ENCODE measurements around the gene TMEM94. TPM values are rescaled to one million over a fixed set of nuclear protein-coding genes. Genes with fewer than 3 reads are reported as not detected.

TMEM94 gene
- total and polyA plus RNA-seq, 2 of the 13 experiments (the other 11 are each of a cell fraction or from before 2014, with no cell fraction given): 32.6 to 134 TPM

- TF ChIP-seq ZBTB25 (CRISPR knock-in tag; IDR thresholded peaks at IDR 0.05): no peak
- TF ChIP-seq RBM39 (IDR thresholded peaks at IDR 0.05; ENCODE audit: low read depth, low read length, poor library complexity, severe bottlenecking): peak; percentile 47
- no peak for TF ChIP-seq ZNF549 (CRISPR knock-in tag; IDR thresholded peaks at IDR 0.05)
- TF ChIP-seq ELK4 (CRISPR knock-in tag; IDR thresholded peaks at IDR 0.05; ENCODE audit: borderline replicate concordance): no peak
- TF ChIP-seq CREB3 (CRISPR knock-in tag; IDR thresholded peaks at IDR 0.05): no peak
- TF ChIP-seq DRAP1 (CRISPR knock-in tag; IDR thresholded peaks at IDR 0.05): no peak
- no peak for TF ChIP-seq HOXA9 (CRISPR knock-in tag; IDR thresholded peaks at IDR 0.05; ENCODE audit: borderline replicate concordance)
- TF ChIP-seq ZNF256 (CRISPR knock-in tag; conservative IDR thresholded peaks at IDR 0.05): no peak
- no peak for TF ChIP-seq KLF9 (CRISPR knock-in tag; IDR thresholded peaks at IDR 0.05; ENCODE audit: low read depth)
- TF ChIP-seq ZMAT5 (CRISPR knock-in tag; IDR thresholded peaks at IDR 0.05; ENCODE audit: borderline replicate concordance, low read depth): no peak
- no peak for TF ChIP-seq CENPX (CRISPR knock-in tag; IDR thresholded peaks at IDR 0.05)
- TF ChIP-seq ATF5 (CRISPR knock-in tag; IDR thresholded peaks at IDR 0.05; ENCODE audit: low read depth): no peak
- no peak for TF ChIP-seq ZNF142 (CRISPR knock-in tag; IDR thresholded peaks at IDR 0.05)
- TF ChIP-seq RBM22 (optimal IDR thresholded peaks at IDR 0.05; ENCODE audit: low read length): no peak
Observed at GRCh38 chr17:75504347-75505151, 48.1 kb downstream of the TMEM94 start (continued).

All from HepG2 (cell line).